Liver (tissue), 9 donors: ENCODE results near the gene UBXN6. TPM values are rescaled to one million over a fixed set of nuclear protein-coding genes. Genes with fewer than 3 reads are reported as not detected.

ENCODE experiments used
- DNase-seq: peaks from one replicate; pipeline ENCODE4 v3.0.0-alpha.2; 2017; ENCODE audit warnings: low spot score
- H3K27ac ChIP-seq, 2 donors: one replicate each; pipeline ENCODE4 v1.7.0; 2013; ENCODE audit warnings: inconsistent platforms in 2 of 2, low read length in 2 of 2, control low read depth in 1 of 2, low read depth in 1 of 2, mild to moderate bottlenecking in 1 of 2
- H3K27me3 ChIP-seq, 4 donors: one replicate each; pipeline versions ENCODE4 v1.6.1 to v1.7.0; 2013; ENCODE audit warnings: low read length in 3 of 4, inconsistent platforms in 1 of 4, mild to moderate bottlenecking in 1 of 4, moderate library complexity in 1 of 4; ENCODE audit not compliant: control insufficient read depth in 4 of 4, insufficient read depth in 4 of 4
- H3K36me3 ChIP-seq, 4 donors: one replicate each; pipeline versions ENCODE4 v1.6.1 to v1.7.0; 2013; ENCODE audit warnings: low read length in 3 of 4, mild to moderate bottlenecking in 3 of 4, low read depth in 1 of 4, moderate library complexity in 1 of 4; ENCODE audit not compliant: control insufficient read depth in 4 of 4, insufficient read depth in 3 of 4
- H3K4me1 ChIP-seq, 4 donors: one replicate each; pipeline versions ENCODE4 v1.6.1 to v1.7.0; 2013; ENCODE audit warnings: low read length in 3 of 4, mild to moderate bottlenecking in 3 of 4, moderate library complexity in 1 of 4; ENCODE audit not compliant: control insufficient read depth in 4 of 4, insufficient read depth in 4 of 4
- H3K4me3 ChIP-seq, 3 donors: one replicate each; pipeline versions ENCODE4 v1.6.1 to v1.7.0; 2013; ENCODE audit warnings: low read length in 3 of 3, control low read depth in 1 of 3, low read depth in 1 of 3, mild to moderate bottlenecking in 1 of 3
- H3K9ac ChIP-seq, 2 donors: one replicate each; pipeline ENCODE4 v1.7.0; 2013; ENCODE audit warnings: low read length in 2 of 2, mild to moderate bottlenecking in 2 of 2, moderate library complexity in 2 of 2, control low read depth in 1 of 2, low read depth in 1 of 2
- H3K9me3 ChIP-seq, 4 donors: one replicate each; pipeline versions ENCODE4 v1.6.1 to v1.7.0; 2013; ENCODE audit warnings: low read length in 3 of 4; ENCODE audit not compliant: control insufficient read depth in 4 of 4
- ATF3 ChIP-seq: IDR thresholded peaks from 2 replicates; pipeline ENCODE4 v1.6.1; 2016; ENCODE audit warnings: antibody characterized with exemption
- CTCF ChIP-seq: fragments of 150-350 bp; IDR thresholded peaks from 2 replicates; pipeline ENCODE4 v1.5.1; 2017; ENCODE audit warnings: improper control_type of control experiment, low read depth, low read length; ENCODE audit not compliant: missing input control
- EGR1 ChIP-seq, 2 donors: IDR thresholded peaks; 2 replicates each; pipeline ENCODE4 v1.6.1; 2016 to 2018; ENCODE audit warnings: antibody characterized with exemption in 2 of 2, low read depth in 2 of 2
- FOXA1 ChIP-seq: IDR thresholded peaks from 2 replicates; pipeline ENCODE4 v1.6.1; 2016; ENCODE audit warnings: antibody characterized with exemption
- FOXA2 ChIP-seq: IDR thresholded peaks from 2 replicates; pipeline ENCODE4 v1.6.1; 2016; ENCODE audit warnings: antibody characterized with exemption
- GABPA ChIP-seq, 2 donors: IDR thresholded peaks in 1 of 2; conservative IDR thresholded peaks in 1 of 2; 2 replicates each; pipeline ENCODE4 v1.6.1; 2016; ENCODE audit warnings: antibody characterized with exemption in 2 of 2, mild to moderate bottlenecking in 1 of 2, moderate library complexity in 1 of 2
- HNF4A ChIP-seq, 2 donors: conservative IDR thresholded peaks; 2 replicates each; pipeline ENCODE4 v1.6.1; 2016; ENCODE audit warnings: antibody characterized with exemption in 2 of 2, mild to moderate bottlenecking in 2 of 2
- JUND ChIP-seq, 2 donors: IDR thresholded peaks; 2 replicates each; pipeline ENCODE4 v1.6.1; 2016; ENCODE audit warnings: antibody characterized with exemption in 2 of 2
- MAX ChIP-seq: IDR thresholded peaks from 2 replicates; pipeline ENCODE4 v1.6.1; 2016; ENCODE audit warnings: antibody characterized with exemption
- NR2F2 ChIP-seq: IDR thresholded peaks from 2 replicates; pipeline ENCODE4 v1.6.1; 2016; ENCODE audit warnings: antibody characterized with exemption
- RAD21 ChIP-seq, 2 donors: IDR thresholded peaks; 2 replicates each; pipeline ENCODE4 v1.6.1; 2016; ENCODE audit warnings: antibody characterized with exemption in 2 of 2, mild to moderate bottlenecking in 2 of 2
- REST ChIP-seq: IDR thresholded peaks from 2 replicates; pipeline ENCODE4 v1.6.1; 2016; ENCODE audit warnings: antibody characterized with exemption, mild to moderate bottlenecking
- RXRA ChIP-seq, 2 donors: IDR thresholded peaks; 2 replicates each; pipeline ENCODE4 v1.6.1; 2017 to 2018; ENCODE audit warnings: antibody characterized with exemption in 2 of 2, mild to moderate bottlenecking in 1 of 2
- SP1 ChIP-seq: IDR thresholded peaks from 2 replicates; pipeline ENCODE4 v1.6.1; 2018; ENCODE audit warnings: antibody characterized with exemption, mild to moderate bottlenecking
- TAF1 ChIP-seq: conservative IDR thresholded peaks from 2 replicates; pipeline ENCODE4 v1.6.1; 2016; ENCODE audit warnings: antibody characterized with exemption, mild to moderate bottlenecking
- YY1 ChIP-seq: IDR thresholded peaks from 2 replicates; pipeline ENCODE4 v1.6.1; 2016; ENCODE audit warnings: antibody characterized with exemption, mild to moderate bottlenecking
- ZBTB33 ChIP-seq: IDR thresholded peaks from 2 replicates; pipeline ENCODE4 v1.6.1; 2016; ENCODE audit warnings: antibody characterized with exemption
- WGBS: extraction: QIAGEN DNeasy Blood & Tissue Kit; methylation state at CpG from one replicate; pipeline ENCODE4 v1.1.7; 2013; 5-methylcytosine and 5-hydroxymethylcytosine counted together
- polyA plus RNA-seq, 2 donors: library from polyadenylated mRNA; stranded (reverse) in 1 of 2; unstranded in 1 of 2; fragments of 200-250 nt in 1 of 2; fragments of >200 nt in 1 of 2; fragmentation: Nextera tagmentation in 1 of 2; extraction: Ambion mirVana in 1 of 2; gene quantifications; one replicate each; pipeline versions ENCODE4 v1.2.1 to v1.2.3, GENCODE V29; 2013 to 2015
- total RNA-seq, 2 donors: library from RNA; depleted of rRNA; stranded (reverse); fragments of >200 nt; gene quantifications; one replicate each; pipeline ENCODE4 v1.2.3, GENCODE V29; 2014
- donor health status: healthy.
- donor health status: healthy.
- donor health status: healthy.
- donor health status: healthy.
- donor health status: healthy.

Gene UBXN6
- total and polyA plus RNA-seq, 4 donors: 33.0 to 92.3 (median 54.0) TPM

- DNase-seq: no peak
- H3K9me3 ChIP-seq: no peaks in the 10 kb centered on the region
- no peaks in the 10 kb centered on the region for H3K27me3 ChIP-seq
- H3K4me1 ChIP-seq: peaks cover 0 to 33% (median 16%) of the 10 kb centered on the region in 4 donors
- no peak for TF ChIP-seq MAX
- no peak for TF ChIP-seq JUND (IDR thresholded peaks at IDR 0.05)
- no peak for TF ChIP-seq FOXA2
- TF ChIP-seq ZBTB33: no peak
- TF ChIP-seq RAD21 (IDR thresholded peaks at IDR 0.05): no peak
- TF ChIP-seq RXRA (IDR thresholded peaks at IDR 0.05): no peak
- TF ChIP-seq HNF4A (conservative IDR thresholded peaks at IDR 0.05): no peak
- no peak for TF ChIP-seq FOXA1
- TF ChIP-seq ATF3: no peak
- H3K27ac ChIP-seq: no peak overlapping the region
- WGBS: 82% methylated on average over 36 of the region's 36 CpGs
- H3K9ac ChIP-seq: no peak overlapping the region
- H3K4me3 ChIP-seq: no peak overlapping the region
- peaks cover 11 to 45% (median 19%) of the 10 kb centered on the region in 4 donors for H3K36me3 ChIP-seq
Observed at GRCh38 chr19:4444765-4445741, 12.5 kb downstream of the UBXN6 start.

- H3K27ac ChIP-seq: no peak overlapping the region
- H3K9ac ChIP-seq: no peak overlapping the region
- no peak for DNase-seq
- H3K4me3 ChIP-seq: no peak overlapping the region
- no peaks in the 10 kb centered on the region for H3K9me3 ChIP-seq
- H3K36me3 ChIP-seq: peaks cover 11 to 41% (median 19%) of the 10 kb centered on the region in 4 donors
- no peaks in the 10 kb centered on the region for H3K27me3 ChIP-seq
- TF ChIP-seq FOXA2 (no peak), SP1 (no peak), REST (no peak), YY1 (no peak), NR2F2 (no peak), TAF1 (no peak), MAX (no peak), ATF3 (no peak), GABPA (IDR thresholded peaks at IDR 0.05 in 1 of 2, conservative IDR thresholded peaks at IDR 0.05 in 1 of 2) (no peak), RXRA (IDR thresholded peaks at IDR 0.05) (no peak), JUND (IDR thresholded peaks at IDR 0.05) (no peak), EGR1 (IDR thresholded peaks at IDR 0.05; ENCODE audit: low read depth in 2 of 2) (no peak), FOXA1 (no peak), CTCF (no peak), HNF4A (conservative IDR thresholded peaks at IDR 0.05) (no peak)
- H3K4me1 ChIP-seq: peaks cover 0 to 26% (median 10%) of the 10 kb centered on the region in 4 donors
- WGBS: 86% methylated on average over 20 of the region's 20 CpGs
Observed at GRCh38 chr19:4443966-4444764, 13.4 kb downstream of the UBXN6 start.
